Measurements from ENCODE around the gene ITGA6. TPM values are rescaled to one million over a fixed set of nuclear protein-coding genes. Genes with fewer than 3 reads are reported as not detected.

Gene ITGA6
- total RNA-seq, 1 donor from 2014 or later = 54.8 TPM

DNA sequence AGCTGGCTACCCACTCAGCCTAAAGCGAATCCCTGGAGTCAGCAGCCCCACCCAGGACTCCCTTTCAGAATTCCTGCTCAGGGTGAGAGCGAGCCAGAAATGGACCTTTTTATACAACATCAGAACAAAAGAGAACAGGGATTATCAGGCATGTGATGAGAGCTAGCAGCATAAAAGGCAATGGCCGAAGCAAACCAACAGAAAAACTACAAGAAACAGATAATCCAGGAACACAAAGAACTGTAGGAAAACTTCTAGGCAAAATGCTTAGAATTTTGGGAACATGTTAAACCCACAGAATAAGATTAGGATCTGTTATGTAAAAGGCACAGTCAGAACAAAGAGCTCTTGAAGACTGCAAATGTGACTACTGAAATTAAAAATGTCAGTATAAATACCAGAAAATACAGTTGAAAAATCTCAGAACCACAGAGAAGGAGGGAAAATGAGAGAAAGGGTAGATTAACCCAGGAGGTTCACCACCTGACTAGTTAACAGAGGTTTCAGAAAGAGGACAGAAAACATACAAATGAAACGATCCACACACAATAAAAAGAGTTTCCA is 31.3 kb downstream of the ITGA6 start:
- intact Hi-C loops (cut with micrococcal nuclease) = no loop called here
- no peak for ATAC-seq
- no peak for DNase-seq

DNA sequence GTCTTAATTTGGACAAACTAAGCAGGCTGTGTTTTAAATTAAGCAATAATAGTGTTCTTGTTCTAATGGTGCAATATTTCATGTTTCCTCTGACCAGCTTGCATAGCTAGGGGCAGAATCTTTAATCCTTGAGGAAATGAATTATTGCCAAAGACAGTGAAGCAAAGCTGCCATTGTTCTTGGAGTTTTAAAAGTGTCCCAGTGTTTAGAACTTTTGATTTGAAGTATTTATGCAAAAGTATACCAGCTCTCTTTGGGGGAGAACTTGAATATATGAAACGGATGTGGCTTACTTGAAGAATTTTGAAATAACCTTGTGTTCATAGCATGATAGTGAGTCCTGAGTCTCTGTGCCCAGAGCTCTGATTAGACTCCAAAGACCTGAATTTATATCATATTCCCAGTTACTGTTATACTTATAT is 33.4 kb downstream of the ITGA6 start:
- ATAC-seq = no peak
- intact Hi-C loops (cut with micrococcal nuclease) = loop anchor here (10.0 kb wide), 1 partner anchor 176 kb away; no protein-coding TSS in a partner anchor
- no peak for DNase-seq

DNA sequence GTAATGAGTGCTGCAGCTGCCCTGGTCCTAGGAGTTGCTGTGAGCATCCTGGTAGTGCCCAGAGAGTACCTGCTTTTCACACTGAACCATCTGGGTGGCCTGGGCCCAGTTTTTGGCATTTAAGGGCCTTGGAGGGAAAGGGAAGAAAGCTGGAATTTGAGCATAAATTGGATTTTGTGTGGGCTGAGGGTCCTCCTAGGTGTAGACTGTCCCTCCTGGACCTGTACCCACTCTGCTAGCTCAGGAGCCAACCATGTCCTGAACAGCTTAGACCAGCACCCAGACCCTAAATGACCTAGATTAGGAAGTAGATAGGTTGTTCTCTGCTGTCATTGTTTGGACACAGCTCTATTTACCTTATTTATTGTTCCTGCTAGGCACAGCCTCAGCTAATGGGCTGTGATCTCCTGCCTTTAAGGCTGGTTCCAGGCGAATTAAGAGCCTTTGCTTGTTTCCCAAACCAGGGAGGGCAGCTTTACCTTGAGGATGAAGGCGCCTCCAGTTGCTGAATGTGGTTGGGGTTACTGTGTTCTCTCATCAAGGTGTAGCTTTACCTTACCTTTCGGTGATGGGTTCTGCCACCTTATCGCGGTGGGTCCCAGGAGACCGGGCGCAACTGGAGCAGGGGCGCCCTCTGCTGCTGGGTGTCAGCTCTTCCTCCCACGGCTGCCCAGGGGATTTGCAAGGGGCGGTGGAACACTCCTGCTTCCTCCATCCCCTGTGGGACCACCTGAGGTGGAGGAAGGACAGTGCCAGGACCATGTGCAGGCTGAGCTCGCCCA is 34.4 kb downstream of the ITGA6 start:
- ATAC-seq (peak; percentile 81), DNase-seq (peak; percentile 78)
- intact Hi-C loops (cut with micrococcal nuclease) = loop anchor here (10.0 kb wide), 1 partner anchor 177 kb away; no protein-coding TSS in a partner anchor

DNA sequence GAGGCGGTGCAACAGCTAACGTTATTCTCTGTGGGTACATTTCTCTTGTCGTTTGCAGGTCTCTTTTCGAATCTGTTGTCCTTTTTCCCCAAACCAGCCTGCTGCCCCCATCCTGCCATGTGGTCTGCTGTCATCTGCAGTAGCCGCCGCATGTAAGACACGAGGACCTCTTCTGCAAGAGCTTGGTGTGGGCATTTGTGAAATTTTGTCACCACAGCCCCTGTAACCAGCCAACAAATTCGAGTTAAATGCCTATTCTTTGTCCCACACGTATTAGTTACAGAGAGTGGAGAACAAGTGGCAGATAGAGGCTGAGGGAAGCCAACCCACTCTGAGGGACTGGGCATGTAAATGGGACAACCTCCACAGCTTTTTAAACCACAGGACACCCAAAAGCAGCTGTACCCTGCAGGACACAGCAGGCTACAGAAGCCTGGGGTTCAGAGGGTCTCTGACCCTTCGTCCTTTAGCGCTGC is 35.0 kb downstream of the ITGA6 start:
- DNase-seq (no peak), ATAC-seq (no peak)
- intact Hi-C loops (cut with micrococcal nuclease) = loop anchor here (10.0 kb wide), 1 partner anchor 178 kb away; no protein-coding TSS in a partner anchor

DNA sequence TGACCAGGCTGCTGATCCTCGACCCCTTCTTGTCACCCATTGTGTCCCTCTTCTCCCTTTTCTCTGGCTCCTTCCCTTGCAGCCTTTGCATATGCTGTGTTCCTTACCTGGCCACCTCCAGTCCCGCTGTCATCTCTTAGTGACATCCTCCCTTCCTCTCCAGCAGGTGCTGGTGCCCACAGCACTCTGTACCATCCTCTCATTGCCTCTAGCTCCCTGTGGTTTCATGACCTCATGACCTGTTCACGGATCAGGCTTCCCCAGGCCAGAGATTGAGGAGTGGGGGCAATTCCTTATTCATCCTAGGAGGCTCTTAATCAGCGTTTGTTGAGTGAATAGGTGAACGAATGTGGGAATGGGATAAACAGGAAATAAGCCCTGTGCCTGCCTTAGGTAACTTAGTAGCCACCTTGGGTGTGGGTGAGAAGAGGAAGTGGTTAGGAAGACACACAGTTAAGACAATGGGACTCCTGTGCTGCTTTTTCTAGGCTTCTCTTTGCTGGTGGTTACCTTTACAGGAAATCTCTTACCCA is 35.5 kb downstream of the ITGA6 start:
- DNase-seq (no peak), ATAC-seq (peak; percentile 14)
- intact Hi-C loops (cut with micrococcal nuclease) = loop anchor here (10.0 kb wide), 1 partner anchor 178 kb away; no protein-coding TSS in a partner anchor

DNA sequence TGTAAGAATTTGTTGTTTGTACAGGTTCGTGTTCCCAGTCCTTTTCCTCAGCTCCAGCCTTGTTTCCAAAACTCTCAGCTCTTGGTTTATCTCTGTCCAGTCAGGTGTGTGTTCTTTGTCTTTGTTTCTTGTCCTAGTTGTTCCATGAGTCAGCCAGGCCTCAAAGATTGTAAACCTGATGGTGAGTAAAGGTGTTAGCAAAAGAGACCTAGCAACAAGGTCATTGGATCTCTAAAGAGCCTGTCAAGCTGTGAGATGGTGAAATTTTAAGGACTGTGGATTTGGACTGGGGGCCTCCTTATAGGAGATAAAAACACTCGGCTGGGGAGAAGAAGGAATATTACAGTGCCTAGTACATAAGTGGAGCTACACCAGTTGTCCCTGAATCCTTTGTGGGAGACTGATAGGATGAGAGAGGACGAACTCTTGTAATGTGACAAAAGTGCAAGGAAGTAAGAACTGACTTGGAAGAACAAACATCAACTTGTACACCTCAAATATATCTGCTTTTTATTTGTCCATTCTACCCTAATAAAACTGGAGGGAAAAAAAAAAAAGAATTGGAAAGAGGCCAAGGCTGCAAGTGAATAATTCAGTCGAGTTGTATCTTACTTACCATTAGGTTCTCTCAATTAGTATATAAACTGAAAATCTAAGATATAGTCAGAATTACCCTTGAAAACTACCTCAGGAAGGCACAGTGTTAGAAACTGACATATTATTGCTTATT is 37.2 kb downstream of the ITGA6 start:
- no peak for DNase-seq
- intact Hi-C loops (cut with micrococcal nuclease) = loop anchor here (5.0 to 10.0 kb wide), 2 partner anchors 180 to 292 kb away; no protein-coding TSS in a partner anchor
- ATAC-seq = no peak

DNA sequence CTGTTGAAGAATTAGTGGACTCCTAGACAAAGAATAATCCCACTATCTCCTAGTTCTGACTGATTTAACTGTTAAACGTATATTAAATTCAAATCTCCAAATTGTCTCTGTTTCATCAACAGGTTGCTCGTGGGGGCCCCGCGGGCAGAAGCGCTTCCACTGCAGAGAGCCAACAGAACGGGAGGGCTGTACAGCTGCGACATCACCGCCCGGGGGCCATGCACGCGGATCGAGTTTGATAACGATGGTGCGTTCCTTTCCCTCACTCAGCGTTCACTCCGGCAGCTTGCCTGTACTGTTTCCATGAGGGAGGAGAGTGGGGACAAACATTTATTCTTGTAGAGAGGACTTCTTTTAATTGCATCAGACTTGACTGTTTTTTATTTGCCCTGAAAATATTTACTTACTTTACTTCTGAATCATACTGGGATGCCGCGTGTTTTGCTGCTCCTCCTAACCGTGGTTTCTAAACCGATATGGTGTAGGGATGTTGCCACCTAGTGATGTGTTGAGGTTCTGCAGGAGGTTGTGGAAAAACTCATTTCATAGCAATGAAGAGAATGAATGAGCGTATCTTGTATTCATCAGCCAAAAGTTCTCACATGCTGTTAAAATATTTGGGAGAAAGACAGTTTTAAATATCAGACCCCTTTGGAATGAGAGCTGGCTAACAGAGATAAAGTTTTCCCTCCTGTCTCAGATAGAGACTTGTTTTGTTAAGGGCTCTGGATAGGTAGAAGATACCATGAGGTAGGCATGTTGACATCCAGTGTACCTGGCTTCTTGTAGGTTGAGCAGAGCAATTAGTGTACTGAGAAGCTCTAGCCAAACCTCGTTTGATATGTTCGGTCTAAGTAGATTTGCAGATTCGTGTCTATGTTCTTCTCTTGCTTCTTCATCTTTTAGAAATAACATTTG is 38.3 kb downstream of the ITGA6 start:
- ATAC-seq = peak; percentile 78
- DNase-seq = peak; percentile 38
- intact Hi-C loops (cut with micrococcal nuclease) = loop anchor here (5.0 to 10.0 kb wide), 2 partner anchors 181 to 293 kb away; no protein-coding TSS in a partner anchor

DNA sequence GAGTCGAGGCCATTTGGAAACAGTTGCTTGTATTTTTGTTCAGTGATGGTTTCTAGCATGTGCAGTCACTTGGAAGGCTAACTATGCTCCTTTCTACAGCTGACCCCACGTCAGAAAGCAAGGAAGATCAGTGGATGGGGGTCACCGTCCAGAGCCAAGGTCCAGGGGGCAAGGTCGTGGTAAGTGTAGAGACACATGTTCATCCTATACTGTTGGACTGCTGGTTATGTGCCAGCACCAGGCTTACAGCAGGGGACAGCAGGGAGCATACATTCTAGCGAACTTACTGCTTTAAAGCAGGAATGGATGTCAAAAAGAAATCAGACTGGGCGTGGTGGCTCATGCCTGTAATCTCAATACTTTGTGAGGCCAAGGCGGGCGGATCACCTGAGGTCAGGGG is 40.0 kb downstream of the ITGA6 start:
- intact Hi-C loops (cut with micrococcal nuclease) = loop anchor here (5.0 to 10.0 kb wide), 2 partner anchors 183 to 295 kb away; no protein-coding TSS in a partner anchor
- no peak for ATAC-seq
- DNase-seq = no peak

DNA sequence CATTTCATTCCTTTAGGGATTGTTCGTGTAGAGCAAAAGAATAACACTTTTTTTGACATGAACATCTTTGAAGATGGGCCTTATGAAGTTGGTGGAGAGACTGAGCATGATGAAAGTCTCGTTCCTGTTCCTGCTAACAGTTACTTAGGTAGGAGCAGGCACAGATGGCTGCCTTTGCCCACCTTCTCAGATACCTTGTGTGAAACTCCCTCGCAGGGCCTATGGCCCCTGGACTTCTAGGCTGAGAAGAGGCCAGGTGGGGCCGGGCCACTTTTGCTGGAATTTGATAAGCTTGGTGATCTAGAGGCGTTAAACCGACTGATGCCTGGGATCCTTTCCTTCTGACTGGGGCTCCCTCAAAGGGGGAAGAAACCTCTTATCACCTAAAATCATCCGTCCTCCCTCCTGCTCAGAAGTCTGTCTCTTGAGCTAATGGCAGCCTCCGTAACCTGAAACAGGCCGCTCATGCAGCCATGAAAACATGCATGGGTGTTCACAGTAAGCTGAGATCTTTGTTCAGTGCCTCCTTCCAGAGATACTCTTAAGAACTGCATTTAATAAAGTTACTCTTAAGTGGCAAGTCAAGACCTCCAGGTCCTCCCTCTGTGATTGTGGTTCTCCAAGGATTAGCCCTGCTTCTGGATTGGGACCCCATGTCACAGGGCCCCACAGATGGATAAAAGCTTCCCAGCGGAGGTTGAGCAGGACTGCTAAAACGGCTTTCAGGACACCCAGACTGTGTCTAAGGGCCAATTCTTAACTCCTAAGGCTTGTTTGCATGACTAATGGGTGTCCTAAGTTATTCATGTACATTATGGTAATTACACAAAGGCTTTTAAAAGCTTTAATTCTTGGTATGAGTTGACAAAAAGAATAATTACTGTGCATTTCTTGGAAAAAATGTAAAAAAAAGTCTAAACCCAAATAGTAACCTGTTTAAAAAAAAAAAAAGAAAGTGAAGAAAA is 43.9 kb downstream of the ITGA6 start:
- DNase-seq (no peak), ATAC-seq (no peak)
- intact Hi-C loops (cut with micrococcal nuclease) = no loop called here

DNA sequence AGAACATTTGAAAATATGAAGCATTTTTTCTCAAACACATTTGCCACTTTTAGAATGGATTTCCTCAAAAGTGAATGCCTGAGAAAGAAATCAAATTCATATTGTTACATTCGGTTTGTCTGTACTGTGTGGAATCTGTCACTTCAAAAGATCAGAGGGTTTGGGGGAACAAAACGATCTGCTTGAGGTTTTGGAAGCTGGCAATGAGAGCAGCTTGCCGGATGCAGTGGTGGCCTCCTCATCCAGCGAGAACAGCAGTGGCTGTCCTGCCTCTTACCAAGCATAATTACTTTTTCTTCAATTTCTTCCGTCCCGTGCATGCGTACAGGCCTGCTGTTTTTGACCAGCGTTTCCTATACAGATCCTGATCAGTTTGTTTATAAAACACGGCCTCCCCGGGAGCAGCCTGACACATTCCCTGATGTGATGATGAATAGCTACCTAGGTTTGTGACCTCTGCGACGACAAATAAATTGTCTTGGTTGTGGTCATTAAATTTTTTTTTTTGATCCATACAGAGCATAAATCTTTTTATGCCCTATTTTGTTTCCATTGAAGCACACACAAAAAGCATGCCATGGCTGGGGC is 45.2 kb downstream of the ITGA6 start:
- intact Hi-C loops (cut with micrococcal nuclease) = no loop called here
- ATAC-seq = no peak
- DNase-seq = no peak

DNA sequence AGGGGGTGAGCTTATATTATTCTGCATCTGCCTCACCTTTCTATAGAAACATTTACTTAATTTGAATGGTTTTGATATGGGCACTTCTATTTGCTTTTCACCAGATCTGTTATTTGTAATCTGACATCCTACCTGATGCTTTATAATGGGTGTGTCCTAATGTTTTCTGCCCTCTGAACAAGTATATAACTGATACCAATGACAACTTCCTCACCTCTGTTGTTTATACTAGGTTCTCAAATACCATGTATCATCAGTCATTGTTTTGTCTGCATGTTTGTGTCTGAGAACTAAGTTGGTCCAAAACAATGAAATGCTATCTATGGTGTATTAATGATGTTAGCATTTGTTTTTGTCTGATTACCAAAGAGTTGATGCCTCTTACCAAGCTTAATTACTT is 45.8 kb downstream of the ITGA6 start:
- ATAC-seq (no peak), DNase-seq (no peak)
- intact Hi-C loops (cut with micrococcal nuclease) = no loop called here

DNA sequence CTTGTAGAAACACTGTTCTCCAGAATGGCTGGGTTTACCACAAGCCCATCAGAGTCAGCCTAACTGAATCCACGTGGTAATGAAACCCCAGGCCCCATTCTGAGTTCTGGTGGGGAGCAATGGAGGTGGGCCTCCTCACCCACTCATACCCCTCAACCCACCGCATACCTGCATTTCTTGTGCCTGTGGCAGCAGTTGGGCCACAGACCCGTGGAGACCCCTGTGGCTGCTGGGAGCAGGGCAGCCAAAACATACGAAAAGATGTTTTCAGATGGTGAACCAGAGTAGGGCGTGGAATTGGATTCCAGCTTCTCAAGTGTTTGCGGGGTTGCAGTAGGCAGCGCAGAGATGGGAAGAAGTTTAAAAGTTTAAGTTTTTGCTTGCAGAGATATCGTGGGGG is 51.0 kb downstream of the ITGA6 start:
- intact Hi-C loops (cut with micrococcal nuclease) = no loop called here
- DNase-seq = no peak
- no peak for ATAC-seq

DNA sequence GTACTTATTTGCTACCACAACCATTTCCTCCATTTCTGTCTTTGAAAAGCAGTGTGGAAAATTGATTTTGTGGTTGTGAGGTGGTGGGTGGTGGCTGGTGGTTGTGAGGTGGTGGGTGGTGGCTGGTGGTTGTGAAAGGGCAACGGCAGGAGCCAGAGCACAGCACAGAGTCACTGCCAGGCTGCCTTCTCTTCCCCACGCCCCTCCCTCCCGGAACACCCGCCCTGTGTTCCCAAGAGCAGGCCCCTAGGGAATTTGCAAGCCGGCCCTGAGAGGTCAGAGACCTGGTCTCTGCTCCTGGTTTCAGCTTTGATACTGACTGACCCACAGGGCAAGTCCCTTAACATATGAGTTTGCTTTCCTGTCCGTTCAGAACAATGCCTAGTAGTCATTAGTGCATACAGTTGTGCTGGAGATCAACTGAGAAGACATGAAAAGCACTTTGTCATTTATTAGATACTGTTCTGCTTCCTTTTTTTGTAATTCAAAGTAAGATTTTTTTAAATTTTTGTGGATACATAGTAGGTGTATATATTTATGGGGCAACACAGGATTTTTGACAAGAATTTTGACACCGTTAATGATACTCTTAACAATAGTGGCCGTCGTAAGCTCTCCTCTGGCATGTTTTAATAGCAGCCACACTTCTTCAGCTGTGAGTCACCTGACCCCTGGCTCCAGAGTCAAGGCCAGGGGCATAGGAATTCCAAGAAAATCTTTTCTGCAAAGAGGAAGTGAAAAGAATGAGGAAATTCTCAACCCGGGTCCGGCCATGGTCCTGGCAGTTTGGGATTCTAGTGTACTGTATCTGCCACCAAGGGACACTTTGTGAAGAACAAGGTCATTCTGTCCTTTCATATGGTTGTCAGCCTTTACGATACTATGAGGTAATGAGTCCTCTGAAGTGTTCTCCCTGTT is 53.2 kb downstream of the ITGA6 start:
- DNase-seq = peak; percentile 52
- intact Hi-C loops (cut with micrococcal nuclease) = no loop called here
- ATAC-seq = peak; percentile 79

DNA sequence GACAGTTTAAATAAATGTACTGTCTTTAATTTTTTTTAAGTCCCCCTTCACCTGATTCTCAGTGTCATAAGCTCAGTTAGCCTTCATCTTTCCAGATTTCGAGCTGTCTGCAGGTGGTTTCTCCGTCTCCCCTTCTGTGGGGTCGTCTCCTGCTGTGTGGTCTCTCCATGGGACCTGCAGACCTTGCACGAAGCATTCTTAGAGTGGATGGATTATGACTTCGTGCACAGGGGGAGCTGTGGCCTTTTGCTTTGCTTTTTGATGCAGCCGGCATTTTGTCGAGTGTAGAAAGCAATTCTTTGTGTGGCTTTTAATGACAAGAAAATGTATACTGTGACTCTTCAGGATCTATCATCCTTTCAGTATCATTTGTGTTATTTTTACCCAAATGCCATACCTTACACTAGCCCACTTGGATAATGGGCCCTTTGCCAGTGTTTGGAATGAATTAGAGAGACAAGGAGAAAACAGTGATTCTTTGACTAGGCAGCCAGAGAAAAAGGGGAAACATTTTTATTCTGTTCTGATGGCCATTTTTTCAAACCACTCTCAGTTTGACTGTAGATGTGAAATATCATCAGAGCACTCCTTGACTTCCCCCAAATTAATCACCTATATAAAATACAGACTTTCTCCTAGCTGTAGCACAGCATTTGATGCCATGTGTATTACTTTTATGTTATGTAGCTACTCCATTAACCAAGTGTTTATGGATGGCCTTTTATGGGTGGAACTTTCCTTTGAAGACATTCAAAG is 54.3 kb downstream of the ITGA6 start:
- intact Hi-C loops (cut with micrococcal nuclease) = no loop called here
- DNase-seq (no peak), ATAC-seq (no peak)

DNA sequence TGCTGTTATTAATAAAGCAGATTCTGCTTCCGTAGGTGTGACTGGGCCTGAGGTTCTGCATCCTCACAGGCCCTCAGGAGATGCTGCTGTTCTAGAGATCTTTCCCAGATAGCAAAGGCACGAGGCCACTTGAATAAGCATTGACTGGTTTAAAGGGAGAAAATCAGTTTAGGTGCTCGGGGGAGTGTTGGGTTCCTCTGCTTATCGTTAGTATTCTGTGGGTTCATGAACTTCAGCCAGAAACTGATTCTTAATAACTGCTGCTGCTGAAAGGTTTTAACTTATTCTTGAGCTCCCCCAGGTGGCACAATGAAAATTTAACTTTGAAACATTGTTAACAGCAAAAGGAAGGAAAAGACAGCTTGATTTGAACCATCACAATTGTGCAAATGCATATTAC is 56.9 kb downstream of the ITGA6 start:
- ATAC-seq (no peak), DNase-seq (no peak)
- intact Hi-C loops (cut with micrococcal nuclease) = no loop called here

All from left ventricle myocardium superior (tissue), 1 donor.